GM19193 (cell line): ENCODE data around the gene MYOZ1.

Experiments used
- POLR2A ChIP-seq: IDR thresholded peaks from 4 replicates; pipeline ENCODE4 v1.6.1; 2011; ENCODE audit not compliant: insufficient read depth, insufficient read length; ENCODE audit errors: extremely low read depth

MYOZ1 gene

DNA sequence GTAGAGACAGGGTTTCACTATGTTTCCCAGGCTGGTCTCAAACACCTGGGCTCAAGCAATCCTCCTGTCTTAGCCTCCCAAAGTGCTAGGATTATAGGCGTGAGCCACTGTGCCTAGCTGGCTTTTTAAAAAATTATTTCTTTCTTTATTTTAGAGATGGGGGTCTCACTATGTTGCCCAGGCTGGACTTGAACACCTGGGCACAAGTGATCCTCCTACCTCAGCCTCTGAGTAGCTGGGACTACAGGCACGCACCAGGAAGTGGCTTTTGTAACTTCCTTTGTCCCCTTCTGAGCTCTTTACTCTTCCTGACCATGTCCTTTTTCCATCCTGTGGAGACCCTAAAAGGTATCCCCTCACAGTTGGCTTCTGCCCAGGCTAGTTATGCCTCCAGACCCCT is 2.1 kb upstream of the MYOZ1 start:
- no peak for TF ChIP-seq POLR2A

DNA sequence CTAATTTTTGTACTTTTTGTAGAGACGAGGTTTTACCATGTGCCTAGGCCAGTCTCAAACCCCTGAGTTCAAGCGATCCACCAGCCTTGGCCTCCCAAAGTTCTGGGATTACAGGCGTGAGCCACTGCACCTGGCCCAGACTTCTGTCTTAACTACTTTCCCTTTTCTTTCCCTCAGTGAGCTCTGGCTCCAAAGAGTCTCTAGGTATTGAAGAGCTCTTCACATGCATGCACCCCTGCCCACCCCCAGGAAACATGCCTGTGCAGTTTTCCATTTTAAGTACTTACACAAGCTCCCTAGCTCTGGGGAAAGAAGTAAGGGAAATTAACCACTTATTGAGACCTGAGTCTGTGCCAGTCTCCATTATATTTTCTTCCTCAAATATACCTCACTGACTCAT is 2.0 kb downstream of the MYOZ1 start:
- no peak for TF ChIP-seq POLR2A

DNA sequence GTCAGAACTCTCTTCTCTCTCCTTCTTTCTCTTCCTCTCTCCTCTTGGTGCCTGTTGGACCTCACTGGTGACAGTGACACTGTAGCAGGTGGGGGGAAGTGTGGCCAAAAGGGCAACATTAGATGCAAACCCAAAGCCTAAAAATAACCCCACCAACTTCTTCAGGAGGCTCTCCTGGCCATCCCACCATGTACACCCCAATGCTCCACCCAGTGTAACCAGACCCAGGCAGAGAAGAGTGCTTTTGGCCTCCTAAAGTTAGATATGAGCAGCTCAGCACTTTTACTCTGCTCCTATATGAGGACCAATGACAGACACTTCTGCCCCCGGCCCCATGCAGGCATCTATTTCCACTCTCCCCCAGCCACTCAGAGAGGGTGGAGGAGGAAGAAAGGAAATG is 5.5 kb downstream of the MYOZ1 start:
- TF ChIP-seq POLR2A, result no peak

DNA sequence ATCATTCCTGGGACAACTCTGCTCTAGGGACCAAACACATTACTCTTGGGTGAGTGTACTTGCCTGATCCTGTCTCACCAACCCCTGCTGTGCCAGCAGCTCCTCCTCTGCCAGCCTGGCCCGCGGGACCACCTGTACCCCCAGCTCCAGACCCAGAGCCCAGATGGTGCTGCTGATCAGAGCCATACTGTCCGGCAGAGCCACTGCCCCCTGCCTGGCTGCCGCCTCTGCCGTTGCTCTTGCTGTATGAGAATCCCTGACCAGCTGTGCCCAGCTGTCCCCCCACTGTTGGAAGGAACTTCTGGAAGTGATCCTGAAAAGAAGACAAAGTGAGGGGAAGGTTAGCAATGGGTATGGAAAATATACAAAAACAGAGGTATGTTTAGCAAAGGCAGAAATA is 6.9 kb downstream of the MYOZ1 start:
- TF ChIP-seq POLR2A, result no peak

- no peak for TF ChIP-seq POLR2A
Measured at GRCh38 chr10:73629165-73629564, 12.1 kb downstream of the MYOZ1 start.

DNA sequence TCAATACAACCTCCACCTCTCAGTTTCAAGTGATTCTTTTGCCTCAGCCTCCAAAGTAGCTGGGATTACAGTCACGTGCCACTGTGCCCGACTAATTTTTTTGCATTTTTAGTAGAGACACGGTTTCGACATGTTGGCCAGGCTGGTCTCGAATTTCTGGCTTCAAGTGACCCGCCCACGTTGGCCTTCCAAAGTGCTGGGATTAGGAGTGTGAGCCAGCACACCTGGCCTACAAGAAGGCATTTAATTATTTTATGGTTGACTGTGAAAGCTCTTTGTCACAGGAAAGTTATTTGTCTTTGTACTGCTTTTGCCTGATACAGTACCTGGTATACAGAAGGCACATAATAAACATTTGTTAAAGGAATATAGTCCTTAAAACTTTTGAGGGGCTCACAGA is 12.9 kb downstream of the MYOZ1 start:
- TF ChIP-seq POLR2A, result no peak

GRCh38 chr10:73627300-73627699 is 14.0 kb downstream of the MYOZ1 start:
- TF ChIP-seq POLR2A, result no peak

DNA sequence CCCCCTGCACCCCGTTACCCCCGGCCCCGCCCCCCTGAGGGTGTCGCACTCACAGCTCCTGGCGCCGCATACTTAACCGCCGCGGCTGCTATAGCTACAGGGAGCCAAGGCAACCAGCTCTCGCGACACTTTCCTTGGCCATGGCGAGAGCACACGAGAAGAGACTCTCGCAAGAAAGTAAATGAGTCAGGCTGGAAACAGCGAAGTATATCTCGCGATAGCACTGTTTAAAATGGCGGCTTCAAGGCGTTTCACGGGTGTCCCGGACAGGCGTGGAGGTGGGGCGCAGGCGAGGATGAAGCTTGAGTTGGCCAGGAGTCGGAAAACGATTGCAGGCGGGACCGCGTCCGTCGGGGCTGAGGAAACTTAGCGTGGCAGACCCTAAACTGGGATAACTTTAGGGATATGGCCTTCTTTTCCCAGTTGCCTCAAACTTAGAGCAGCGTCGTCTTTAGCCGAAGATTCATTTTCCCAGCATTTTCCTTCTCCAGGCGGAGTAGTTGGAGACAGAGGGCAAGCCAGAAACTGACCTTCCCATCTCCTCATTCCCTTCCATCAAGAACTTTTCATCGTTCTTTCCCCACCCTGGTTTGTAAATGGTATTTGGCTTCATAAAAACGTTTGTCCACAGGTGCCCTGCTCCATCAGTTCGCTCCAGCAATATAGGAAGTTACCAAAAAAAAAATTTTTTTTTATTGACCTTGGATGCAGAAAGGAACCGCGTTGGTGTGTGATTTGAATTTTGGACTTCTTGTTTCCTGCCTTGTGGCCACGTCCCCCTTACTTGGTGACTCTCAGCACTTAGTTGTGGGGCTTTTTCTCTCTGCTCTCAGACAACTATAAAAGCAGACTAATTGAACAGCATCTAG is 15.2 kb downstream of the MYOZ1 start:
- peak; percentile 95 for TF ChIP-seq POLR2A

DNA sequence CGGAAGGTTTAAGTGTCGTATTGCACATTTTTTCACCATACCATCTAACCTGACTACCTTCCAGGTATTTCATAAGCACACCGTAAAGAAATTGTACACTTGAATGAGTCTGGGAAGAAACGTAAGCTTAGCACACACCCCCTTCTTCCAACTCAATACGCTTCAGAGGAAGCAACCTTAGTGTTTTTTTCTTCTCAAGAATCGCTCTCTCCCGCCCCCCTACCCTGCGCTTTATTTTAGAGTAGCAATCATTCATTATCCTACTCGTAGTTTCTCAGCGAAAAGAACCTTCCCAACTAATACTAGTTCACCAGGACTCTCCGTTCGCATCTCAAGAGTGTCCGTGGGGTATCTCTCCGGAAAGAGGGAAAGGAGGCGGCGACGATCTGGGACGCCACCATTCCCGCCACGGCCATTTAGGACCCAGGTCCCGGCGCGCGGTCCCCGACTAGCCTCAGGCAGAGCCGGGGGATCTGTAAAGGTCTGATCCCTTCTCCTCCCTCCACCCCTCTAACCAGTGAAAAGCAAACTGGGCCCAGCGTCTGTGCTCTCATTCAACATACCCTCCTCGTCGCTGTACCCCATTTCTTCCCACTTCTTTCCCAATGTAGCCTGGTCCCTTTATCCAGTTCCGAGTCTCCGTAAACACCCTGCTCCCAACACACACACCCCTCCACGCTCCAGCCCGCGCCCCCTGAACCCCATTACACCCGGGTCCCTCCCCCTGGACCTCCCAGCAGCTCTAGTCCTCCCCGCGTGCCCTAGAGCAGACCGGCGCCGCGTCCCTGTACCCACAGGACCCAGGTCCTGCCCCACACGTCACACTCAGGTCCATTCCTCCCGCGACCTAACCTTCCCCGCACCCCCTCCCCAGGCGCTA is 16.0 kb downstream of the MYOZ1 start:
- no peak for TF ChIP-seq POLR2A

DNA sequence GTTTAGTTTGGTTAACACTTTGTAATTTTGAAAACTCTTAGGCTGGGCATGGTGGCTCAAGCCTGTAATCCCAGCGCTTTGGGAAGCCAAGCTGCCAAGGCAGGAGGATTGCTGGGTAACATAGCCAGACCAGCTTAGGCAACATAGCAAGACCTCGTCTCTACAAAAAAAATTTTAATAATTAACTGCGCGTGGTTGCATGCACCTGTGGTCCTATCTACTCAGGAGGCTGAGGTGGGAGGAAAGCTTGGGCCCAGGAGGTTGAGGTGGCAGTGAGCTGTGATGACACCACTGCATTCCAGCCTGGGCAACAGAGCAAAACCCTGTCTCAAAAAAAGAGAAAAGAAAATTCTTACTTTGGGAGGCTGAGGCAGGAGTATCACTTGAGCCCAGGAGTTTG is 18.2 kb downstream of the MYOZ1 start:
- no peak for TF ChIP-seq POLR2A

DNA sequence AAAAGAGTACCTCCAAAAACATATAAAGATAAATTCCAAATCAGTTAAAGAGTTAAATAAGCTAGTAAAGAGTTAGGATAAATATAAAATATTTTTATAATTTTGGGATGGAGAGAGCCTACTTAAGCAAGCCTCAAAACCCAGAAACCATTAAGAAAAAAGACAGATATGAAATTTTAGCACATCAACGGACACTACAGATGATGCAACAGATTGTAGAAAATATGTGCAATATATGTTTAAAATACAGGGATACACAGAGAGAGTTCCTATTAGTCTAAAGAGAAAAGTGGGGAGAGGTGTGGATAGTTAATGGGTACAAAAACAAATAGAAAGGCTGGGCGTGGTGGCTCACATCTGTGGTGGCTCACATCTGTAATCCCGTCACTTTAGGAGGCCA is 26.6 kb downstream of the MYOZ1 start:
- TF ChIP-seq POLR2A, result no peak

GRCh38 chr10:73609116-73609515 is 32.2 kb downstream of the MYOZ1 start:
- TF ChIP-seq POLR2A, result no peak

DNA sequence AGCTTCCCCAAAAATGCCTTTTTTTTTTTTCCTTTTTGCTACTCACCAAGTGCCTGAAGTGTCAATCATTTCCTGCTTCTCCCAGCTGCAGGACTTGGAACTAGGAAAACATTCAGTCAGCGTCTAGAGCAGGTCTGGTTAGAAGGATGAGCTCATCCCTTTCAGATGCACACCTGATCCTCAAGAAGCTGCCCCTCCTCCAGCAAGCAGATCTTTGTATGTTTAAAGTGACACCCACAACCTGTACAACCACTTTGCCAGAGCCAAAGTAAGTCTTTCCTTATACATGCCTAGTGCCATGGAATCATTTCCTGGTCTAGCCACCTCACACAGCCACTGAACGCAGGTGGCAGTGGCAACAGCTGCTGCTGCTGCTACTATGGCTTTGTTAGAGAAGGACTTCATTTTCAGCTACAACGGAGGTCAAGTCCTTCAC is 39.8 kb downstream of the MYOZ1 start:
- TF ChIP-seq POLR2A, result no peak

GRCh38 chr10:73597346-73597745 is 43.9 kb downstream of the MYOZ1 start:
- TF ChIP-seq POLR2A, result no peak

DNA sequence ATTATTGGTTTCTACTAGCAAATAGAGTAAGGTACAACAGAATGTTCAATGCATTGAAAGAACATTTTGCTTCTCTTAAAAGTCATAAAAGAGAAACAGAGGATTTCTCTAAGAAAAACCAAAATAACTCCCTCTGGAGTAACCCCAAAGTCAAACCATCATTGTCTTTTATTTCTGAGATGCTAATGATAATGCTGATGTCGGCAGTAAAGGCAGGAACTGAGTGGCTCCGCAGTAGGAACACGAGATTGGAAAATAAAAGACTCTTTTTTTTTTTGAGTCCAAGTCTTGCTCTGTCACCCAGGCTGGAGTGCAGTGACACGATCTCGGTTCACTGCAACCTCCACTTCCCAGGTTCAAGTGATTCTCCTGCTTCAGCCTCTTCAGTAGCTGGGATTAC is 47.5 kb downstream of the MYOZ1 start:
- no peak for TF ChIP-seq POLR2A

DNA sequence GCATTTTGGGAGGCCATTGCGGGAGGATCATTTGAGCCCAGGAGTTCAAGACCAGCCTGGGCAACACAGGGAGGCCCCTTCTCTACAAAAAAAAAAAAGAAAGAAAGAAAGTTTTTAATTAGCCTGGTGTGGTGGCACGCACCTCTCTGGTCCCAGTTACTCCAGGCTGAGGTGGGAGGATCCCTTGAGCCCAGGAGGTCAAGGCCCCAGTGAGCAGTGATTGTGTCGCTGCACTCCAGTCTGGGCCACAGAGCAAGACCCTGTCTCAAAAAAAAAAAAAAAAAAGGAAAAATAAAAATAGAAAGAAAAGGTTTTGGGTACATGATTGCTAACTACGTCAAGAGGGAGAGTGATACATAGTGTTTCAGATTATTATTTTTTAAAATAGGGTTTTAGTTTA is 48.2 kb downstream of the MYOZ1 start:
- TF ChIP-seq POLR2A, result no peak

DNA sequence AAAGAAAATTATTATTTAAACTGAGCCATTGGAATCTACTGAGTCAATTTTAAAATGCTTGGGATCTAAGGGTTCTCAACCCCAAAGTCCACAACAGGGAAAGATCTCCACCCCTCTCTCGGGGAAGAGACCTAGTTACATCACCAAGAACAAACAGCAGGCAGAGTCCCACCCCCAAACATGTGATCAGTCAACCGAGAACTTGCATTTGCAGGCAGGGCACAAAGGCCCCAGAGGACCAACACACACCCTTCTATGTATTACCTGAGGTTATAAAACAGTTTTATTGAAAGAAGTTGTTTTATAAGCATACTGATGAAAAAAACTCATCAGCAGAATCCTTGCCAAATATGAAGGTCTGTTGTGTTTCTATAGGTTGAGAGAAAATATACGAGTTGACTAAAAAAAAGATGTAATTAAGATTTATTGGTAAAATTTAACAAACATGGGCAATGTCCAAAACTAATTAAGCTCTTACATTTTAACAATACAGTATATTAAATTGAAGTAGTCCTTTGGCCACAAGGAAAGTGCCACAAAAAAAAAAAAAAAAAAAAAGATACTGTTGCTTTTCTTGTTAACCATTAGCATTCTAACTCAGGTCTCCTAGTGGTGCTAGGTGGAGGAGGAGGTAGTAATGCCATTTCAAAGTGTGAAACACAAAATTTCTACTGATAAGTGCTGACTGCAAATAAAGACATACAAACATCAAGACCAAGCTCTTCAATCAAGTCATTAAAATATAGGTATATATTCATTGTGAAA is 49.2 kb downstream of the MYOZ1 start:
- TF ChIP-seq POLR2A, result no peak
